Stimulated activated CD4-positive, alpha-beta T cell treated with anti-CD3 and anti-CD28 coated beads, Interleukin-15, amount 100 ng/mL, for 24 hours (primary cell): ENCODE results near the gene RASAL2.
"Not testable (repeated sequence)": the region's sequence is repeated elsewhere in the genome, so short reads cannot be mapped to it uniquely, and the experiment has no call there.

Experiments used
- DNase-seq: peaks from one replicate; pipeline ENCODE4 v3.0.0-alpha.2; 2020

The RASAL2 gene

GRCh38 chr1:178168536-178168935 lies 74.6 kb downstream of the RASAL2 start:
- DNase-seq, result no peak

GRCh38 chr1:178169649-178170048 lies 75.7 kb downstream of the RASAL2 start:
- DNase-seq, result no peak

- no peak for DNase-seq
These were observed 79.0 kb downstream of the RASAL2 start for GRCh38 chr1:178172939-178173338.

- DNase-seq, result no peak
These were observed 80.6 kb downstream of the RASAL2 start for GRCh38 chr1:178174539-178174938.

- no peak for DNase-seq
These were observed 86.5 kb downstream of the RASAL2 start for GRCh38 chr1:178180405-178180804.

GRCh38 chr1:178183796-178184195 lies 89.9 kb downstream of the RASAL2 start:
- DNase-seq, result no peak

- DNase-seq, result no peak
These were observed 94.4 kb downstream of the RASAL2 start for GRCh38 chr1:178188306-178188705.

GRCh38 chr1:178189814-178190213 lies 95.9 kb downstream of the RASAL2 start:
- no peak for DNase-seq

GRCh38 chr1:178190881-178191280 lies 97.0 kb downstream of the RASAL2 start:
- no peak for DNase-seq

GRCh38 chr1:178192686-178193085 lies 98.8 kb downstream of the RASAL2 start:
- DNase-seq, result no peak

GRCh38 chr1:178196631-178197030 lies 102.7 kb downstream of the RASAL2 start:
- no peak for DNase-seq

GRCh38 chr1:178202095-178202494 lies 108.2 kb downstream of the RASAL2 start:
- not testable (repeated sequence) for DNase-seq

GRCh38 chr1:178202546-178202945 lies 108.6 kb downstream of the RASAL2 start:
- DNase-seq, result not testable (repeated sequence)

- DNase-seq, result not testable (repeated sequence)
These were observed 114.5 kb downstream of the RASAL2 start for GRCh38 chr1:178208269-178208856.

GRCh38 chr1:178209935-178210334 lies 116.0 kb downstream of the RASAL2 start:
- no peak for DNase-seq

GRCh38 chr1:178218550-178218949 lies 124.6 kb downstream of the RASAL2 start:
- no peak for DNase-seq

GRCh38 chr1:178220094-178220493 lies 126.2 kb downstream of the RASAL2 start:
- DNase-seq, result no peak

- DNase-seq, result no peak
These were observed 129.4 kb downstream of the RASAL2 start for GRCh38 chr1:178223289-178223688.

GRCh38 chr1:178224358-178224757 lies 130.5 kb downstream of the RASAL2 start:
- DNase-seq, result no peak

- no peak for DNase-seq
These were observed 137.0 kb downstream of the RASAL2 start for GRCh38 chr1:178230881-178231409.

GRCh38 chr1:178232108-178232507 lies 138.2 kb downstream of the RASAL2 start:
- DNase-seq, result no peak

- no peak for DNase-seq
These were observed 139.0 kb downstream of the RASAL2 start for GRCh38 chr1:178232949-178233348.

- no peak for DNase-seq
These were observed 143.2 kb downstream of the RASAL2 start for GRCh38 chr1:178237121-178237520.

GRCh38 chr1:178238722-178239510 lies 145.0 kb downstream of the RASAL2 start:
- DNase-seq, result no peak
